IPS-NIHi11 (cell line): ENCODE measurements around the gene SLC26A3.

Source experiments
- DNase-seq: peaks from one replicate; pipeline ENCODE4 v3.0.0; 2012; ENCODE audit warnings: mixed read lengths, low spot score

Gene SLC26A3

GRCh38 chr7:107816011-107816566 is 13.1 kb upstream of the SLC26A3 start:
- no peak for DNase-seq

DNA sequence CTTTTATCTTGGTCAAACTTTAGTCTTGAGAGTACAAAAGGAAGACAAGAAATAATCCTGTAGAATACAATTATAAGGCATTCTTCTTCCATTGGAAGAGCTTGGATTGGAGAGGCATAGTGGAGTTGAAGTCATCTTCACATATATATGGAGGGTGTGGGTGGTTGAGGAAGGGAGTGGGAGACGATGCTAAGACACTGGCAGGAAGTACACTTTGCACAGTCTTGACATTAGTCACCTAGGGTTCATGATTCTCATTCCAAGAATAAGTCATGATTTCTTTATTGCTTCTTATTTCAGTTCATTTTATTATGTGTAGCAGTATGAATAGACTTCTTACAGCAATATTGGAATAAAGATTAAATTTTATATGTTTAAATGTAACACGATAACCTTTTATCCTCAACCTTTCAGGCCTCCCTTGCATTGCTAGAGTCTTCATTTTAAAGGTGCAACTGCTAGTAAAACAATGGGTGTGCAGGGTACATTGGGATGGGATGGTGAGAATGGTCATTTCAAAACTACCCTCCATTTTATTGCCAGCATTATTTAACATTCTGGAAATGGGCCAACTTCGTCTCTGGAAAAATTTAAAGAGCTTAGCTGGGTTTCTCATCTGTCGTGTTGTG is 12.3 kb upstream of the SLC26A3 start:
- no peak for DNase-seq

DNA sequence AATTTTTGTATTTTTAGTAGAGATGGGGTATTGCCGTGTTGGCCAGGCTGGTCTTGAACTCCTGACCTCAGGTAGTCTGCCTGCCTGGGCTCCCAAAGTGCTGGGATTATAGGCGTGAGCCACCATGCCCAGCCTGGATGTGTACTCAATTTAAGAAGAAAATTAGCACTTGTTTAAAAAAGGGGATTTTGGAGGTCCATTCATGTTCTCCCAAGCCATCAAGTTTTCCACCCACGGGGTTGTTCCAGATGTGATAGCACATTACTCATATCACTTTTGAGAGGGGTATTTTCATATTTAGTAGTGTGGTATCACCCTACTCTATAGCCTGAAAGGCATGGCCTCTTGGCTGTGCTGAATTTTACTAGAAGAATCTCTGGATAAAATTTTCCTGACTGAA is 10.5 kb upstream of the SLC26A3 start:
- no peak for DNase-seq

DNA sequence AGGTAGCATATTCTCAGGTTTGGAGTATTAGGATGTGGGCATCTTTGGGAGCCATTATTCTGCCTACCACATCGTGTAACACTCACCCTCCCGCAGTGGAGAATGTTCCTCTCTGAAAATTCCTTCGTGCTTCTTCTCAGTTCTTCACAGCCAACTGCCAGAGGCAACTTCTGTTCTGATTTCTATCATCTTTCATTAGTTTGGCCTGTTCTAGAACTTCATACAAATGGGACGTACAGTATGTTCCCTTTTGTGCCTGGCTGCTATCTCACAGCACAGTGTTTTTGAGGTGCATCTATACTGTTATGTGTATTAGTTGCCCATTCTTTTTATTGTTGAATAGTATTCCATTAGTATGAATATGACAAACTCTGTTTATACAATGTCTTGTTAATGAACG is 8.9 kb upstream of the SLC26A3 start:
- no peak for DNase-seq

DNA sequence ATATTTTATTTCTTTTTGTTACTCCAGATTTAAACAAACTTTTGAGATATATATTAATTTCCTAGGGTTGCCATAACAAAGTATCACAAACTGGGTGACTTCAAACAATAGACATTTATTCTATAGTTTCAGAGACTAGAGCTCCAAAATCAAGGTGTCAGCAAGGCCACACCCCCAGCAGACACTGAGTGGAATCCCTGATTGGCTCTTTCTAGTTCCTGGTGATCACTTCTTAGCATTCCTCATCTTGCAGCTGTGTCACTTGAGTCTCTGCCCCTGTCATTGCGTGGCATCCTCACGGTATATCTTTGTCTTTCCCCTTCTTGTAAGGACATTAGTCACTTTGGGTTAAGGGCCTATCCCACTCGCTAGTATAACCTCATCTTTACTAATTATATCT is 7.6 kb upstream of the SLC26A3 start:
- DNase-seq = peak; percentile 14

GRCh38 chr7:107809179-107809578 is 6.2 kb upstream of the SLC26A3 start:
- no peak for DNase-seq

DNA sequence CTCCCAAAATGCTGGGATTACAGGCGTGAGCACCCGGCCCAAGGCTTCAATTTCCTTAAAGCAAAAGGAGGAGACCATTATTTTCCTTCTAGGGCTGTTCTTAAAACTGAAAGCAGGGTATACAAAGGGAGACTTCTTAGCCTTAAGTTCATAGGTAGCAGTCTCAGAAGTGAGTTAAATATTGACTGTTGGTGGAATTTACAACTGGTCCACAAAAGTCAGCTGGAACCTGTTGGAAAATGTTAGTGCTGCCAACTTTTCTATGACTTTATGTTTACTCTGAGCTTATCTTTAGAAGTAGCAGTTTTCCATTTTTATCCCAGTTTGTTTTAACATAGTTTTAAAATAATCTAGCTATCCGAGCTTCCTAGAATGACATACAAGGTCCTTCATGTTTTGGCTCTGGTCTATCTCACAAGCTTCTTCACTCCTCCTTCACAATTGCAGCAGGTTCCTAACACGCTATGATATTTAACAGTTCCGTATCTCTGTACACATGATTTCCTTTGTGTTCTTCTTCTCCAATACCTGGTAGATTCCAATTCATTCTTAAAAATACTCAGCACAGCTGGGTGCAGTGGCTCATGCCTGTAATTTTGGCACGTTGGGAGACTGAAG is 3.3 kb downstream of the SLC26A3 start:
- no peak for DNase-seq

- DNase-seq = no peak
Measured at GRCh38 chr7:107792364-107792763, 10.7 kb downstream of the SLC26A3 start.

GRCh38 chr7:107789647-107790046 is 13.4 kb downstream of the SLC26A3 start:
- no peak for DNase-seq

- no peak for DNase-seq
Measured at GRCh38 chr7:107788662-107789061, 14.4 kb downstream of the SLC26A3 start.

GRCh38 chr7:107788216-107788615 is 14.8 kb downstream of the SLC26A3 start:
- no peak for DNase-seq

DNA sequence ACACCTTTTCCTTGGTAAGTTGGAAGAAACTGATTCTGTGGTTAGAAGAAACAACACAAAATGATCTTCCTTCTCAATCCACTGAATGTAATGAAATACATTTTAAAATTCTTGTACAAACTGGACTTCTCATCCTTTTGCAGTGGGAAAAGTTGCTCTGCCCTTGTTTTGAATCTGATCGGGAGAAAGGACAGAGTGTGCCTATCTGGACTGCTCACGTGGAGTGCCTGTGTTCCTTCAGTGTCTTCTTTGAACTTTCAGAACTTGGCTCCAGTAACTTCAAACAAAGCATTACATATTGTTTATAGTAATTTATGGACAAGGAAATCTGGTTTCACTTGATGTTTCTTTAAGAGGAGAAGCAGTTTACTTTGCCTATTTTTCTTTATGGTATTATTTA is 17.1 kb downstream of the SLC26A3 start:
- DNase-seq = no peak

- no peak for DNase-seq
Measured at GRCh38 chr7:107785170-107785569, 17.9 kb downstream of the SLC26A3 start.

DNA sequence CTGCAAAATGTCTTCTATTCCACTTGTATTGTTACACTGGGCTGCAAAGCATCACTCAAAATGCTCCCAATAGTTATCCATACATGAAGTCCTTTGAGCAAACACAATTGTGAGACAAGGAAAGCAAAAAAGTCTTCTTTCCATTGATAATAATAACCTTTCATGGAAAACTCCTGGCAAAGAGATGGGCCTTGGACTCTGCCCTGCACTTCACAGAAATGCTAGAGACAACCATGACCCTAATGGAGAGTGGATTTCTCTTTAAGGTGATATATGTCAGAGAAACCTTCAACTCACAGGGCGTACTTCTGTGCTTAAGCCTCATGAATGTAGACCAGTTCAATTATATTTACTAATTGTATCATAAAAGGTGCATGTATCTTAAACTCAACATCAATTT is 19.4 kb downstream of the SLC26A3 start:
- DNase-seq = no peak

- no peak for DNase-seq
Measured at GRCh38 chr7:107782374-107782773, 20.6 kb downstream of the SLC26A3 start.

DNA sequence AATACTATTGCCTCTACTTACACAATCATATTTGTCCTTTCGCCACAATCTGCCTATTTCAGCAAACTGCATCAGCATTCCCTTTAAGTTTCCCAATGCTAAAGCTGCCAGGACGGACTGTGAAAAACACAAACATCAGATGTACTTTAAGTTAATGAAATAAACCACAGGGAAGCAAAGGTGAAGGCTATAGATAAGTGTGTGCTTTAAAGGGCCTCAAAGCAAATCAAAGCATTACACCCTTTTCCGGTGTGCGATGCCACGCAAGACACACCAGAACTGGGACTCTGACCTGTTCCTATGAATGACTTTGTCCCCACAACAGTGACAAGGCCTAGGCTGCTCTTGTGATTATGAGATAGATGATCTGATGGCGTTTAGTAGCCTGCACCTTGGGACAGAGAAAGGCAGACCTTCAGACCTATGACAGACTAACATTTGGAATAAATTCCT is 23.4 kb downstream of the SLC26A3 start:
- no peak for DNase-seq

DNA sequence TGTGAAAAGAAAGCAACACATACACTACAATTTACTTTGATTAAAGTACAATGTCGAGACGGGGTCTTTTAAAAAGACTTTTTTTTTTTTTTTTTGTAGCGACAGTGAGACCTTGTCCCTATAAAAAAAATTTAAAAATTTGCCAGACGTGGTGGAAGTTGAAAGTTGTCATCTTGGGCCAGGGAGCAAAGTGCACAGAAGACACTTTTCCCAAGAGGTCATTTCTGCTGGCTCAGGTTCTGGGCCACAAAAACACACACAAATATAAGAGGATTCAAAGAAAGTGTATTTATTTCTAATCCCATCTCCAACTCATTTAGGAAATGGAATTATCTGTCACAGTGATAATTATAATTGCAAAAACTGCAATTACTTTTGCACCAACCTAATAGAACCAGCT is 24.7 kb downstream of the SLC26A3 start:
- no peak for DNase-seq

GRCh38 chr7:107777702-107778101 is 25.3 kb downstream of the SLC26A3 start:
- DNase-seq = no peak

DNA sequence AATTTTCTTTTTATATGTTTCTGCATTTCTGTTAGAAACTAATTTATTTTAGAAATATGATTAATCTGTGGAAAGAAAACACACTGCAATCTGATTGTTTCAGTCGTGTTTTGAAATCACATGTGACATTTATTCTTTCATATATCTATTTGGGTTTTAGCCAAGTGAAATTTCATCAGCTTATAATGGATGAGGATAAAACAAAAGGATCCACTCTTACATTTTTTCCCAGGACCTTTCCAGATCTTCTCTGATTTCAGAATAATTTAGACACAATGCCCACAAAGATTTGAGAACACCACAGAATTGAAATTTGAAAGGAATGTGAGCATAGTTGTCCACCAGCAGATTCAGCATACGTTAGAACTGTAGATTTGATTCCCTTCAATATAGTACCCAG is 30.0 kb downstream of the SLC26A3 start:
- no peak for DNase-seq

- no peak for DNase-seq
Measured at GRCh38 chr7:107768263-107768662, 34.8 kb downstream of the SLC26A3 start.

GRCh38 chr7:107767391-107767790 is 35.6 kb downstream of the SLC26A3 start:
- DNase-seq = no peak

DNA sequence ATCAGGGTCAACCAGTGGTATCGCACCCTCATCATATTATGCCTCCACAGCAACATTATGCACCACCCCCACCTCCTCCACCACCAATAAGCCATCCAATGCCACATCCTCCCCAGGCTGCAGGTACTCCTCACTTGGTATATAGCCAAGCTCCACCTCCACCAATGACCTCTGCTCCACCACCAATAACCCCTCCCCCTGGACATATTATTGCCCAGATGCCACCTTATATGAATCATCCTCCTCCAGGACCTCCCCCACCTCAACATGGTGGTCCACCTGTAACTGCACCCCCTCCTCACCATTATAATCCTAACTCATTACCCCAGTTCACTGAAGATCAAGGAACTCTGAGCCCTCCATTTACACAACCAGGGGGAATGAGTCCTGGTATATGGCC is 44.4 kb downstream of the SLC26A3 start:
- no peak for DNase-seq

DNA sequence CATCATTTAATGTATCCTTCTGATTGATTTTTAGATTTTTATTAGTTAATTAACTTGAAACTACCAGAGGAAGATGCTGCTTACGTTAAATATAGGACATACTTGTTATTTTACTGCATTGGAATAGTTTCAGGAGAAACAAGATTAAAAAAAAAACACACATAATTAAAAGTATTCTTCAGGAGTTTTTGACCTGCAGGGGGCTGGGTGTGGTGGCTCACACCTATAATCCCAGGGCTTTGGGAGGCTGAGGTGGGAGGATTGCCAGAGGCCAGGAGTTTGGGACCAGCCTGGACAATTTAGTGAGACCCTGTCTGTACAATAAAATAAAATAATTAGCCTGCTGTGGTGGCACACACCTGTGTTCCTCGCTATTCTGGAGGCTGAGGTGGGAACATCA is 48.4 kb downstream of the SLC26A3 start:
- no peak for DNase-seq

GRCh38 chr7:107751113-107751512 is 51.9 kb downstream of the SLC26A3 start:
- no peak for DNase-seq
